Measurements from ENCODE around the gene SEC24B. TPM values are rescaled to one million over a fixed set of nuclear protein-coding genes. Genes with fewer than 3 reads are reported as not detected.

Gene SEC24B

GRCh38 chr4:109588176-109588575 is 154.6 kb downstream of the SEC24B start:
- Histone ChIP-seq H3K18ac (ENCODE audit: low read length) (no peak overlapping the region), H3K23ac (ENCODE audit: low read length) (no peak overlapping the region), H4K5ac (ENCODE audit: low read length) (no peak overlapping the region), H3K4me3 (ENCODE audit: low read length) (no peak overlapping the region), H3K4me2 (ENCODE audit: low read length) (no peak overlapping the region), H3K79me1 (ENCODE audit: low read length) (no peaks in the 10 kb centered on the region), H2BK5ac (ENCODE audit: low read length) (no peak overlapping the region), H2BK15ac (replicated peaks; ENCODE audit: low read depth) (no peak overlapping the region), H2AK5ac (ENCODE audit: low read length) (no peak overlapping the region), H3K27me3 (ENCODE audit: insufficient read depth, low read length, poor library complexity) (no peaks in the 10 kb centered on the region), H3K36me3 (ENCODE audit: control insufficient read depth, insufficient read depth, low read length) (no peaks in the 10 kb centered on the region), H3K79me2 (ENCODE audit: control insufficient read depth, insufficient read depth, low read length) (no peaks in the 10 kb centered on the region), H3K4me1 (ENCODE audit: control insufficient read depth, low read depth, low read length) (no peaks in the 10 kb centered on the region), H2BK120ac (ENCODE audit: low read depth, low read length) (no peak overlapping the region), H3K4ac (ENCODE audit: low read depth, low read length) (no peak overlapping the region), H3K56ac (ENCODE audit: low read length) (no peak overlapping the region), H4K8ac (ENCODE audit: low read depth, low read length) (no peak overlapping the region), H3K27ac (ENCODE audit: low read depth, low read length) (no peak overlapping the region), H3K9ac (ENCODE audit: low read length) (no peak overlapping the region)
- no peak for DNase-seq
- WGBS (ENCODE audit: extremely low coverage, insufficient coverage, low lambda C conversion rate) = no CpG with 5 or more reads among the region's 4 CpGs

GRCh38 chr4:109589119-109589518 is 155.5 kb downstream of the SEC24B start:
- Histone ChIP-seq H2BK120ac (ENCODE audit: low read depth, low read length) (no peak overlapping the region), H3K79me2 (ENCODE audit: control insufficient read depth, insufficient read depth, low read length) (no peaks in the 10 kb centered on the region), H3K4me1 (ENCODE audit: control insufficient read depth, low read depth, low read length) (no peaks in the 10 kb centered on the region), H3K18ac (ENCODE audit: low read length) (no peak overlapping the region), H3K79me1 (ENCODE audit: low read length) (no peaks in the 10 kb centered on the region), H4K8ac (ENCODE audit: low read depth, low read length) (no peak overlapping the region), H4K5ac (ENCODE audit: low read length) (no peak overlapping the region), H2BK5ac (ENCODE audit: low read length) (no peak overlapping the region), H3K27me3 (ENCODE audit: insufficient read depth, low read length, poor library complexity) (no peaks in the 10 kb centered on the region), H3K23ac (ENCODE audit: low read length) (no peak overlapping the region), H3K4me2 (ENCODE audit: low read length) (no peak overlapping the region), H2BK15ac (replicated peaks; ENCODE audit: low read depth) (no peak overlapping the region), H3K27ac (ENCODE audit: low read depth, low read length) (no peak overlapping the region), H3K9ac (ENCODE audit: low read length) (no peak overlapping the region), H3K56ac (ENCODE audit: low read length) (no peak overlapping the region), H2AK5ac (ENCODE audit: low read length) (no peak overlapping the region), H3K4me3 (ENCODE audit: low read length) (no peak overlapping the region), H3K4ac (ENCODE audit: low read depth, low read length) (no peak overlapping the region), H3K36me3 (ENCODE audit: control insufficient read depth, insufficient read depth, low read length) (no peaks in the 10 kb centered on the region)
- peak; percentile 23 for DNase-seq
- no CpG with 5 or more reads among the region's 2 CpGs for WGBS (ENCODE audit: extremely low coverage, insufficient coverage, low lambda C conversion rate)

GRCh38 chr4:109589605-109590004 is 156.0 kb downstream of the SEC24B start:
- Histone ChIP-seq H3K79me1 (ENCODE audit: low read length) (no peaks in the 10 kb centered on the region), H2BK120ac (ENCODE audit: low read depth, low read length) (no peak overlapping the region), H2AK5ac (ENCODE audit: low read length) (no peak overlapping the region), H3K23ac (ENCODE audit: low read length) (no peak overlapping the region), H3K27me3 (ENCODE audit: insufficient read depth, low read length, poor library complexity) (no peaks in the 10 kb centered on the region), H3K27ac (ENCODE audit: low read depth, low read length) (no peak overlapping the region), H3K4me3 (ENCODE audit: low read length) (no peak overlapping the region), H2BK15ac (replicated peaks; ENCODE audit: low read depth) (no peak overlapping the region), H3K56ac (ENCODE audit: low read length) (no peak overlapping the region), H3K36me3 (ENCODE audit: control insufficient read depth, insufficient read depth, low read length) (no peaks in the 10 kb centered on the region), H3K4ac (ENCODE audit: low read depth, low read length) (no peak overlapping the region), H4K8ac (ENCODE audit: low read depth, low read length) (no peak overlapping the region), H2BK5ac (ENCODE audit: low read length) (no peak overlapping the region), H4K5ac (ENCODE audit: low read length) (no peak overlapping the region), H3K4me1 (ENCODE audit: control insufficient read depth, low read depth, low read length) (no peaks in the 10 kb centered on the region), H3K79me2 (ENCODE audit: control insufficient read depth, insufficient read depth, low read length) (no peaks in the 10 kb centered on the region), H3K9ac (ENCODE audit: low read length) (no peak overlapping the region), H3K4me2 (ENCODE audit: low read length) (no peak overlapping the region), H3K18ac (ENCODE audit: low read length) (no peak overlapping the region)
- DNase-seq = peak; percentile 16
- WGBS (ENCODE audit: extremely low coverage, insufficient coverage, low lambda C conversion rate) = no CpG with 5 or more reads among the region's 2 CpGs

Small RNA genes within 50 kb of the gene (small RNA-seq; reads per million reads assigned to genes)
- gene MIR576 (ENCODE audit: insufficient read depth) = 111 reads per million, percentile 96 among the genes with 10 or more reads in this experiment
- gene RN7SL55P (ENCODE audit: insufficient read depth) = not detected

Data from mesendoderm (in vitro differentiated cells).